ENCODE measurements around the gene FMNL2. TPM values are rescaled to one million over a fixed set of nuclear protein-coding genes. Genes with fewer than 3 reads are reported as not detected.
A peak's percentile ranks its signal among the peaks of the same experiment; 100 is the strongest.

Gene FMNL2
- total and polyA plus RNA-seq, 2 experiments from 2014 or later = 16.5 to 45.4 TPM

DNA sequence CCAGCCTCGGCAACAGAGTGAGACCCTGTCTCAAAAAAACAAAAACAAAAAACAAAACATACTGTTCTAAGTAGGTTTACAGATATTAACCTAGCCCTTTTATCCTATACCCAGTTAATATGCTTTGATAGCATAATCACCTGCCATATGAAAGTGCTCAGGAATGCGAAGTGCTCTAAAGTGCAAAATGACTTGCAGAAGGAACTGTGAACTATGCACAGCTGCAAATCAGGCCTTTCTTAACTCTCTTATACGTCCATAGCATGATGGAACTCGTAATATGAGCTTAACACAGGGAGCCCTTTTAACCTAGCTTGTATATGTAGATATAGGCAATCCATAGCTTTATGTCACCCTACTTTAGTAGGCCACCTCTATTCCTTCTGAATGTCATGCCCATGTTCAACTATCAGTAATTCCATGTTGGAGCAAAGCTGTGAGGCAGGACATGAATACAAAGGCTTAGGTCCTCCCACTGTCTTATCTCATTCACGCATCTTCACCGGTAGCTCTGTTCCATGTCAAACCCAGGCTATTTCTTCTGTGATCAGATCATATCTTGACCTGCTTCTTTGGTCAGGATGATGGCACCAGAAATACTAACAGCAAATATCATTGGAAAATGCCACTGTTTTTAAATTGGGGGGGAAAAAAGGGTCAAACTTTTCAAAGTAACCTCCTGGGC, 309.4 kb downstream of the FMNL2 start (continued):
- TF ChIP-seq, protein P1, sequence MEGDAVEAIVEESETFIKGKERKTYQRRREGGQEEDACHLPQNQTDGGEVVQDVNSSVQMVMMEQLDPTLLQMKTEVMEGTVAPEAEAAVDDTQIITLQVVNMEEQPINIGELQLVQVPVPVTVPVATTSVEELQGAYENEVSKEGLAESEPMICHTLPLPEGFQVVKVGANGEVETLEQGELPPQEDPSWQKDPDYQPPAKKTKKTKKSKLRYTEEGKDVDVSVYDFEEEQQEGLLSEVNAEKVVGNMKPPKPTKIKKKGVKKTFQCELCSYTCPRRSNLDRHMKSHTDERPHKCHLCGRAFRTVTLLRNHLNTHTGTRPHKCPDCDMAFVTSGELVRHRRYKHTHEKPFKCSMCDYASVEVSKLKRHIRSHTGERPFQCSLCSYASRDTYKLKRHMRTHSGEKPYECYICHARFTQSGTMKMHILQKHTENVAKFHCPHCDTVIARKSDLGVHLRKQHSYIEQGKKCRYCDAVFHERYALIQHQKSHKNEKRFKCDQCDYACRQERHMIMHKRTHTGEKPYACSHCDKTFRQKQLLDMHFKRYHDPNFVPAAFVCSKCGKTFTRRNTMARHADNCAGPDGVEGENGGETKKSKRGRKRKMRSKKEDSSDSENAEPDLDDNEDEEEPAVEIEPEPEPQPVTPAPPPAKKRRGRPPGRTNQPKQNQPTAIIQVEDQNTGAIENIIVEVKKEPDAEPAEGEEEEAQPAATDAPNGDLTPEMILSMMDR (conservative IDR thresholded peaks at IDR 0.05; ENCODE audit: low read depth in 2 of 2) = no peak
- TF ChIP-seq CREB1 (CRISPR knock-in tag; IDR thresholded peaks at IDR 0.05; ENCODE audit: low read depth) (no peak), STAT1 (IDR thresholded peaks at IDR 0.05; ENCODE audit: unreplicated experiment) (no peak), EZH2phosphoT487 (IDR thresholded peaks at IDR 0.05; ENCODE audit: unreplicated experiment) (no peak), ZNF114 (CRISPR knock-in tag; IDR thresholded peaks at IDR 0.05) (no peak), NANOG (IDR thresholded peaks at IDR 0.05; ENCODE audit: borderline replicate concordance) (no peak), ZNF331 (CRISPR knock-in tag; IDR thresholded peaks at IDR 0.05; ENCODE audit: low read depth) (no peak)
- TF ChIP-seq, protein P2, sequence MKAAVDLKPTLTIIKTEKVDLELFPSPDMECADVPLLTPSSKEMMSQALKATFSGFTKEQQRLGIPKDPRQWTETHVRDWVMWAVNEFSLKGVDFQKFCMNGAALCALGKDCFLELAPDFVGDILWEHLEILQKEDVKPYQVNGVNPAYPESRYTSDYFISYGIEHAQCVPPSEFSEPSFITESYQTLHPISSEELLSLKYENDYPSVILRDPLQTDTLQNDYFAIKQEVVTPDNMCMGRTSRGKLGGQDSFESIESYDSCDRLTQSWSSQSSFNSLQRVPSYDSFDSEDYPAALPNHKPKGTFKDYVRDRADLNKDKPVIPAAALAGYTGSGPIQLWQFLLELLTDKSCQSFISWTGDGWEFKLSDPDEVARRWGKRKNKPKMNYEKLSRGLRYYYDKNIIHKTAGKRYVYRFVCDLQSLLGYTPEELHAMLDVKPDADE (IDR thresholded peaks at IDR 0.05) = no peak

GRCh38 chr2:152646264-152646663, 311.3 kb downstream of the FMNL2 start:
- Histone ChIP-seq H3K9me2 (ENCODE audit: insufficient read depth) (no peaks in the 10 kb centered on the region), H3K36me3 (ENCODE audit: insufficient read depth) (peaks cover 12% of the 10 kb centered on the region), H3K79me2 (replicated peaks; ENCODE audit: insufficient read depth) (no peaks in the 10 kb centered on the region), H3K27ac (ENCODE audit: low read depth) (no peak overlapping the region; the same call in 1 of the 2 replicates), H3K4me1 (ENCODE audit: insufficient read depth) (peaks cover 20% of the 10 kb centered on the region), H4K20me1 (replicated peaks; ENCODE audit: insufficient read depth) (peaks cover 12% of the 10 kb centered on the region), H3K4me3 (no peak overlapping the region), H3K4me2 (no peak overlapping the region), H2AFZ (no peak overlapping the region), H3F3A (replicated peaks; ENCODE audit: low read depth) (no peaks in the 10 kb centered on the region), H3K27me3 (ENCODE audit: insufficient read depth) (no peaks in the 10 kb centered on the region)
- TF ChIP-seq REST (IDR thresholded peaks at IDR 0.05; ENCODE audit: unreplicated experiment) (no peak), EZH2 (IDR thresholded peaks at IDR 0.05; ENCODE audit: low read depth, unreplicated experiment) (no peak), POLR2AphosphoS5 (IDR thresholded peaks at IDR 0.05; ENCODE audit: low read depth) (no peak), STAT1 (IDR thresholded peaks at IDR 0.05; ENCODE audit: unreplicated experiment) (no peak), EZH2phosphoT487 (IDR thresholded peaks at IDR 0.05; ENCODE audit: unreplicated experiment) (no peak)
- H3K4me3 Mint-ChIP-seq = no peak overlapping the region
- ATAC-seq = peak; percentile 57
- H3K9me3 Mint-ChIP-seq = no peaks in the 10 kb centered on the region; the same call in 2 of the 3 replicates
- H3K27me3 Mint-ChIP-seq (ENCODE audit: insufficient read depth, low read depth, poor library complexity) = peaks cover 12% of the 10 kb centered on the region
- H3K4me1 Mint-ChIP-seq = peaks cover 29% of the 10 kb centered on the region
- H3K36me3 Mint-ChIP-seq (ENCODE audit: low read depth) = peaks cover 24% of the 10 kb centered on the region
- peak; percentile 22 for DNase-seq (ENCODE audit: low spot score)
- H3K27ac Mint-ChIP-seq = 0 out of 2 replicates have a peak overlapping the region, but pooled peaks have one; percentile 30
